Mammary epithelial cell (primary cell): ENCODE measurements around the gene SULT4A1.

Experiments used
- EZH2 ChIP-seq: IDR thresholded peaks from 2 replicates; pipeline ENCODE4 v1.6.1; 2012; ENCODE audit warnings: low read length, inconsistent platforms, borderline replicate concordance
- TF ChIP-seq, protein P1 (sequence below), 2 donors: IDR thresholded peaks in 1 of 2; conservative IDR thresholded peaks in 1 of 2; 2 replicates each; pipeline ENCODE4 v1.5.1; 2011 to 2012; ENCODE audit warnings: inconsistent platforms in 2 of 2, low read length in 2 of 2, mild to moderate bottlenecking in 2 of 2, control low read depth in 1 of 2, low read depth in 1 of 2; ENCODE audit not compliant: insufficient read depth in 1 of 2; ENCODE audit errors: extremely low read depth in 1 of 2

DNA sequence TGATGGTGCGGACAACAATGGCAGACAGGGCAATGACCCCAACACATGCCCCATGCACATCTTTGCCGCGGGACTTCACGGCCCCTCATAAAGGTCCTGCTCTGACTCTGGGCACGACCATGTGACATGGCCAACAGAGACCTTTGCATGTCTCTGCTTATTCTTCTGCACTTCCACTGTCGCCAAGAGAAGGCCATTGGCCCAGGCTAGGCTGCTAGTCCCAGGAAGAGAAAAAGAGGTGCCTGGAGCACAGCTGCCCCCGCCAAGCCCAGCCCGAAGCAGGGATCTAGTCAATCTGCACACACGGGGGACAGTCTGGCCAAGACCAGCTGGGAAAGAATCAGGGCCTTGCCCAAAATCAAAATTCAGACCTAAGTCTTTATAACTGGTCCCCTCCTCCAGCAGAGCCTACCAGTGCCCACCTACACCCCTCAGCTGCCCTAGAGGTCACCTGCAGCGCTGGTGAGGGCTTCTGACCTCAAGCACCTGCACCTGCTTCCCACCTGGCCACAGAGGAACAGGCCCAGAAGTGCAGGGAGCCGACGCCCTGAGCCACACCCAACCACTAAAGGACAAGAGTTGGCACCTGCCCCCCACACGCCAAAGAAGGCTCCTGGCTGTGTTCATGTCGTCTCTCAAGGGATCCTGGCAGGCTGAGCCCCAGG, 8.1 kb downstream of the SULT4A1 start:
- TF ChIP-seq, protein P1, sequence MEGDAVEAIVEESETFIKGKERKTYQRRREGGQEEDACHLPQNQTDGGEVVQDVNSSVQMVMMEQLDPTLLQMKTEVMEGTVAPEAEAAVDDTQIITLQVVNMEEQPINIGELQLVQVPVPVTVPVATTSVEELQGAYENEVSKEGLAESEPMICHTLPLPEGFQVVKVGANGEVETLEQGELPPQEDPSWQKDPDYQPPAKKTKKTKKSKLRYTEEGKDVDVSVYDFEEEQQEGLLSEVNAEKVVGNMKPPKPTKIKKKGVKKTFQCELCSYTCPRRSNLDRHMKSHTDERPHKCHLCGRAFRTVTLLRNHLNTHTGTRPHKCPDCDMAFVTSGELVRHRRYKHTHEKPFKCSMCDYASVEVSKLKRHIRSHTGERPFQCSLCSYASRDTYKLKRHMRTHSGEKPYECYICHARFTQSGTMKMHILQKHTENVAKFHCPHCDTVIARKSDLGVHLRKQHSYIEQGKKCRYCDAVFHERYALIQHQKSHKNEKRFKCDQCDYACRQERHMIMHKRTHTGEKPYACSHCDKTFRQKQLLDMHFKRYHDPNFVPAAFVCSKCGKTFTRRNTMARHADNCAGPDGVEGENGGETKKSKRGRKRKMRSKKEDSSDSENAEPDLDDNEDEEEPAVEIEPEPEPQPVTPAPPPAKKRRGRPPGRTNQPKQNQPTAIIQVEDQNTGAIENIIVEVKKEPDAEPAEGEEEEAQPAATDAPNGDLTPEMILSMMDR (conservative IDR thresholded peaks at IDR 0.05 in 1 of 2, IDR thresholded peaks at IDR 0.05 in 1 of 2; ENCODE audit: extremely low read depth in 1 of 2, insufficient read depth in 1 of 2, low read depth in 1 of 2, low read length in 2 of 2): no peak
- TF ChIP-seq EZH2: no peak
